Right cardiac atrium (tissue), 5 donors: ENCODE results near the gene NR2F2. TPM values are rescaled to one million over a fixed set of nuclear protein-coding genes. Genes with fewer than 3 reads are reported as not detected.

ENCODE experiments used
- ATAC-seq, 2 donors: fragments of 200-7000 bp; cut with Tn5 transposase; one replicate each; pipeline versions ENCODE4 v1.8.0 to v1.9.1; 2020; ENCODE audit warnings: moderate library complexity in 2 of 2, mild to moderate bottlenecking in 1 of 2
- DNase-seq, 3 donors: peaks; one replicate each; pipeline ENCODE4 v3.0.0-alpha.2; 2020
- H3K27ac ChIP-seq: one replicate; pipeline ENCODE4 v1.5.1; 2013; ENCODE audit warnings: mild to moderate bottlenecking, low read length, control low read depth, moderate library complexity
- H3K27me3 ChIP-seq: one replicate; pipeline ENCODE4 v1.6.1; 2013; ENCODE audit not compliant: control insufficient read depth, insufficient read depth
- H3K4me1 ChIP-seq: one replicate; pipeline ENCODE4 v1.6.1; 2013; ENCODE audit warnings: low read length; ENCODE audit not compliant: control insufficient read depth, insufficient read depth
- H3K4me3 ChIP-seq: one replicate; pipeline ENCODE4 v1.5.1; 2013; ENCODE audit warnings: low read length, control low read depth
- H3K9me3 ChIP-seq: one replicate; pipeline ENCODE4 v1.6.1; 2013; ENCODE audit warnings: low read length; ENCODE audit not compliant: control insufficient read depth
- WGBS: extraction: QIAGEN DNeasy Blood & Tissue Kit; methylation state at CpG from one replicate; pipeline ENCODE4 v1.1.7; 2013; 5-methylcytosine and 5-hydroxymethylcytosine counted together
- intact Hi-C, 4 donors: fragments of 100-400 bp; cut with DNase I; formaldehyde crosslinking; loops; one replicate each; pipeline versions ENCODE4 v1.11.0 to v1.14.0; 2022 to 2023
- polyA plus RNA-seq: library from polyadenylated mRNA; stranded (reverse); fragments of 200-250 nt; gene quantifications from one replicate; pipeline ENCODE4 v1.2.3, GENCODE V29; 2013
- total RNA-seq, 4 donors: library from RNA; stranded (reverse); fragmentation: NEBNext Ultra II Directional; extraction: Animal tissue kit (Norgen Biotek cat#: 25700); gene quantifications; one replicate each; pipeline ENCODE4 v1.2.1, GENCODE V29; 2021
- donor health status: healthy with polysubstance abuse.
- donor health status: DM: no; HTN: yes; CAD: no.
- donor health status: DM: no; HTN: no; CAD: no.
- donor health status: DM: no; HTN: yes; CAD: no; lungs with severe emphysema.
- donor health status: DM: yes; HTN: yes; CAD: no.

The NR2F2 gene
- total and polyA plus RNA-seq, 5 donors: 43.0 to 68.6 (median 52.8) TPM

DNA sequence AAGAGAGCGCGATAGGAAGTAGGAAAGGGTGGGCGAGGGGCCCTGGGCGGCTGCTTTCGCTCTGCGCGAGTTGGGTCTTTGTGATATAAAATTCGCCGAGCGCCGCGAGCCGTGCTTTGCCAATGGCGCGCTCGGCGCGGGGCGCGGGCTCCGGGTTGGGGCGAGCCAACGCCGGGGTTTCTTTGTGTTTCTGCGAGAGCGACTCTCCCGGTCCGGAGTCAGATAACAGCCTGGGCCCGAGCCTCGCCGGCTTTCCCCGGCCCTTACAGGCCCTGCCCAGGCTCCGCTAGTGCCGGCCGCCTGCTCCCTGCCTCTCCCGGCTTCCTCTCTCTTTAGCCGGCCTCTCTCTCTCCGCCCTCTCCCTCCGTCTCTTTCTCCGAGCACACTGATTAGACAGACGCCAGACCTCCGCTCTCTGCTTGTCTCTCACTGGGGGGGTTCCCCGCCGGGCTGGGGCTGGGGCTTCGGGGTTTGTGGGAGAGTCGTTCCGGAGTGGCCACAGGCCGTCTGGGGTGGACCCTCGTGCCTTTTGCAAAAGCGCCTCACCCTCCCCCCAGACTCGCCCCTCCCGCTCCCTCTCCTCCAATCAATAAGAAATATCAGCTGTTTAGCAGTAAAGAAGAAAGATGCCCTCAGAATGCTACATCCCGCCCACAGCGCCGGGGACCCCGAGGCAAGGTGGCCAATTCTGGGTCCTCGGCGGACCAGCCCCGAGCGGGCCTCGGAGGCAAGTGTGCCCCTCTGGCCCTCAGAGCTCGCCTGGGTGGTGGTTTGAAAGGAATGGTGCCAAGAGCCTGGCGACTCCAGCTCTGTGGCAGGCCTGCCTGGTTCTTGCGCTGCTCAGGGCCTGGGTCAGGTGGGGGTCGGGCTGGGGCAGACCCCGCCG, 2.9 kb downstream of the NR2F2 start:
- Histone ChIP-seq H3K4me3 (peak overlapping the region; percentile 96), H3K9me3 (no peaks in the 10 kb centered on the region), H3K27ac (peak overlapping the region; percentile 99), H3K4me1 (no peaks in the 10 kb centered on the region), H3K27me3 (no peaks in the 10 kb centered on the region)
- ATAC-seq (peak in 1 of 2 donors; percentile 1), DNase-seq (peak; percentile 37 to 79 (median 76))
- WGBS: under 1% methylated on average over 67 of the region's 67 CpGs
- intact Hi-C loops: loop anchor here in 1 of 4 donors (10.0 kb wide), 1 partner anchor 859 kb away; no protein-coding TSS in a partner anchor

DNA sequence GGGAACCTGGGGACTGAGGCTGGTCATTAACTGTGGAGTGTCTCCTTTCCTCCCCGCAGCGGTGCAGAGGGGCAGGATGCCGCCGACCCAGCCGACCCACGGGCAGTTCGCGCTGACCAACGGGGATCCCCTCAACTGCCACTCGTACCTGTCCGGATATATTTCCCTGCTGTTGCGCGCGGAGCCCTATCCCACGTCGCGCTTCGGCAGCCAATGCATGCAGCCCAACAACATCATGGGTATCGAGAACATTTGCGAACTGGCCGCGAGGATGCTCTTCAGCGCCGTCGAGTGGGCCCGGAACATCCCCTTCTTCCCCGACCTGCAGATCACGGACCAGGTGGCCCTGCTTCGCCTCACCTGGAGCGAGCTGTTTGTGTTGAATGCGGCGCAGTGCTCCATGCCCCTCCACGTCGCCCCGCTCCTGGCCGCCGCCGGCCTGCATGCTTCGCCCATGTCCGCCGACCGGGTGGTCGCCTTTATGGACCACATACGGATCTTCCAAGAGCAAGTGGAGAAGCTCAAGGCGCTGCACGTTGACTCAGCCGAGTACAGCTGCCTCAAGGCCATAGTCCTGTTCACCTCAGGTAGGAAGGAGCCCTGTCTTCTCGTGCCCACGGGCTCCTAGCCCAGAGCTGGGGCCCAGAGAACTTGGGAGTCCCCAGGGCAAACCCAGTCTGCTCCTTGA, 3.7 kb downstream of the NR2F2 start:
- 5% methylated on average over 49 of the region's 49 CpGs for WGBS
- H3K27ac ChIP-seq: peak overlapping the region; percentile 99
- H3K9me3 ChIP-seq: no peaks in the 10 kb centered on the region
- no peaks in the 10 kb centered on the region for H3K27me3 ChIP-seq
- ATAC-seq (no peak), DNase-seq (peak in 2 of 3 donors; percentile 58 to 59)
- H3K4me1 ChIP-seq: no peaks in the 10 kb centered on the region
- intact Hi-C loops: loop anchor here in 1 of 4 donors (10.0 kb wide), 1 partner anchor 859 kb away; no protein-coding TSS in a partner anchor
- H3K4me3 ChIP-seq: peak overlapping the region; percentile 96

DNA sequence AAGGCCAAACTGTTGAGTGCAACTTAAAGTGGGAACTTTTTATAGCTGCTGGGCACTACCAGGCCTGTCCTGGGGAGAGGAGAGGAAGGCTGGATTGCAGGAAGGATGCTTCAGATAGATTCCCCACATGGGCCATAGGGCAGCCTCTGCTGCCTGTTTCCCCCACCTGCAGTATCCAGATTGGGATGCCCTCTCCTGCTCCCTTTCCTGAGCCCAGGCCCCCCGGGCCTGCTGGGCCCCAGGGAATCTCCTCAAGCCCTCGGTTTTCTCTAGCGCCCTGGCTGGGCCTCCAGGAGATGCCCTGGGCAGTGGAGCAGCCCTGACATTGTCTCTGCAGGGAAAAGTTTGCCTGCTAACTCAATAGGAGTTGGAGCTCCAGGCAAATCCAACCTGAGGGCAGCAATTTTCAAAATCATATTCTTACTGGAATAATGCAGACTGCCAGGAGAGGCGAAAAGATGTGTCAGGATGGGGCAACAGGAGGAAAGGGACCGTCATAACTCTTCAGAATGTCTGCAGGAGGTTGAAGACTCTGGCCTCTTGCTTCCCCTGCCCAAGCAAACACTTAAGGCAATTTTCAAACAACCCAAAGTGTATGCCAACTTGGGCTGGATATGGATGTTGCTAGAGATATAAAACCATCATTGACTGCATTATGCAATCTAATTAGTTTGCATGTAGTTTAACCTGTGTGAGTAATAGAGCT, 4.4 kb downstream of the NR2F2 start:
- H3K4me1 ChIP-seq: no peaks in the 10 kb centered on the region
- H3K27me3 ChIP-seq: no peaks in the 10 kb centered on the region
- peak overlapping the region; percentile 99 for H3K27ac ChIP-seq
- H3K9me3 ChIP-seq: no peaks in the 10 kb centered on the region
- WGBS: 9% methylated on average over 5 of the region's 5 CpGs
- no peak for ATAC-seq
- intact Hi-C loops: loop anchor here in 1 of 4 donors (10.0 kb wide), 1 partner anchor 860 kb away; no protein-coding TSS in a partner anchor
- peak in 1 of 3 donors; percentile 37 for DNase-seq
- H3K4me3 ChIP-seq: peak overlapping the region; percentile 96

DNA sequence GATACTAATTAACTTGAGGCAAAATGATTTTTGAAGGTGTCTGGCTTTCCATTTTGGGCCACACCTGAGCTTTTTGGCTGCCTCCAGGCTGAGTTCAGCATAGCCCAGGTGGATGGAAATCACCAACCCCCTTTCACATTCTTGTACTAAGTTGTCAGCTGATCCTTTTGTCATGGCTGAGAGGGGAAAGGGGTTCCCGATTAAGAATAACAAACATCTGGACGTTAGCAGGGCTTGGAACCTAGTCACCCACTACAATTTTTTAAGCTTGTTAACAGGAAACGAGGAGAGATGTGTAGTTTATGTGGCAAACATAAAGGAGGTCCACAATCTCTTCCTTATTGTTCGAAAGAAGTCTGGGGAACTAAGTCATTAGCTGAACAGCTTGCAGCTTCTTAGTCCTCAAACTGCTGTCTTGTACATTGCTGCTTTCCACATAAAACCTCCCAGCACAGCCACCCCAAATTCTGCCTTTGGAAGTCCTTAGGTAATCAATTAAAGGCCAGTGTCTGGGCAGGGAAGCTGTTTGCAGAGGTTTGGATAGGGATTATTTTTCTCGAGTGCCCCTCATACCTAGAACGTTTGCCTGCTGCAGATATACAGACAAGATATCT, 5.0 kb downstream of the NR2F2 start:
- 2% methylated on average over 6 of the region's 6 CpGs for WGBS
- H3K4me1 ChIP-seq: no peaks in the 10 kb centered on the region
- ATAC-seq (no peak), DNase-seq (no peak)
- no peaks in the 10 kb centered on the region for H3K9me3 ChIP-seq
- intact Hi-C loops: loop anchor here in 1 of 4 donors (10.0 kb wide), 1 partner anchor 861 kb away; no protein-coding TSS in a partner anchor
- no peaks in the 10 kb centered on the region for H3K27me3 ChIP-seq
- H3K27ac ChIP-seq: peak overlapping the region; percentile 99
- H3K4me3 ChIP-seq: peak overlapping the region; percentile 96

DNA sequence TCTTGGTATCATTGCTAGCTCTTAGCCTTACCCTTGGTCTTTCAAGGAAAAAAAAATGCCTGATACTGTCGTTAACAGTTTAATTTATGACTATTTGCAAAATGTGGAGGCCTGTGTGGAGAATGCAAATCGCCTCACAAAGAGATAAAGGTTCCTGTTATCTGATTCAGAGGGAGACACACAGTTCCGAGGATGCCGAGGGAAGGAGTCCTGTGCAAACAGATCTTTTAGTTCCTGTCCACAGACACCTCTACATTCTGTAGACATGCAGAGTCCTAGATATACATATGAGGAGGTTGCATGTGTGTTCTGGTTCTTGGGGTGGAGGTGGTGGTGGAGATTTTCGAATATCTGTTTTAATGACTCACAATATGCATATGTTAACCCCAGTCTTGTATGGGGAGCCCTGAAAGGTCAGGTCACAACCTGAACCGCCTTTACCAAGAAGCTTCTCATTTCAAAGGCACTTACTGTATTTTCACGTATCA, 5.7 kb downstream of the NR2F2 start:
- 2% methylated on average over 7 of the region's 7 CpGs for WGBS
- DNase-seq: no peak
- Histone ChIP-seq H3K4me3 (peak overlapping the region; percentile 96), H3K27ac (peak overlapping the region; percentile 99), H3K9me3 (no peaks in the 10 kb centered on the region), H3K27me3 (no peaks in the 10 kb centered on the region), H3K4me1 (no peaks in the 10 kb centered on the region)
- ATAC-seq: no peak
- intact Hi-C loops: loop anchor here in 1 of 4 donors (10.0 kb wide), 1 partner anchor 861 kb away; no protein-coding TSS in a partner anchor

DNA sequence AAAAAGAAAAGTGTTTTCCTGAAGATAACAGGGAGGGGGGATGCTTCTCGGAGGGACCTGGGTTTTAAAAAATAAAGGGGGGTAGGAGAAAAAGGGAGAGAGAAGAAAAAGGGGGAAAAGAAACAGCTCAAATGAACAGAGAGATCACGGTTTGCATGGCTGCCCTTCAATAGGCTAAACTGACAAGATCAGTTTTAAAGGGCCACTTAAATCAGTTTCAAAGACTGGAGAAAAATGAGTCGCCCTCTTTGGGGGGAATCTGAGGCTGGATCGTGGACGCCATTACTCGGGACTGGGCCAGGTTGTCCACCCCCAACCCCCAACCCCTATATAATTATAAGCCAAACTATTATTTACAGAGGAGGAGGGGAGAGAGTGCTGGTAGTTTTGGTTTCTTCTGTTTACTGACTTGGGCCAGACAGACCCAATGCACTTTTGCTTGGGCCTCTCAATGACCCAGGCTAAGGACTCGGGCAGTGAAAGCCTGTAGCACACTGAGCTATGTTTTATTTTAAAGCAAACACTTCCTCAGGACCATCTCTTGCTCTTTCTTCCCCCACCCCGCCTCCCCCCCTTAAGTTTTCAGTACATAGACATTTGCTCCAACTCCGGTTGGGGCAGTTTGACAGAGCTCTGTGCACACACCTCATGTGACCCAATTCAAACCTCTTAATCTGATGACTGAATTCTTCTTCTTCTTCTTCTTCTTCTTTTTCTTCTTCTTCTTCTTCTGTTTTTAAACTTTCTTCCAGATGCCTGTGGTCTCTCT, 6.3 kb downstream of the NR2F2 start:
- Histone ChIP-seq H3K27ac (peak overlapping the region; percentile 99), H3K27me3 (no peaks in the 10 kb centered on the region), H3K9me3 (no peaks in the 10 kb centered on the region), H3K4me1 (no peaks in the 10 kb centered on the region), H3K4me3 (peak overlapping the region; percentile 96)
- WGBS: 2% methylated on average over 9 of the region's 9 CpGs
- DNase-seq (no peak), ATAC-seq (no peak)
- intact Hi-C loops: loop anchor here in 1 of 4 donors (10.0 kb wide), 1 partner anchor 862 kb away; no protein-coding TSS in a partner anchor

DNA sequence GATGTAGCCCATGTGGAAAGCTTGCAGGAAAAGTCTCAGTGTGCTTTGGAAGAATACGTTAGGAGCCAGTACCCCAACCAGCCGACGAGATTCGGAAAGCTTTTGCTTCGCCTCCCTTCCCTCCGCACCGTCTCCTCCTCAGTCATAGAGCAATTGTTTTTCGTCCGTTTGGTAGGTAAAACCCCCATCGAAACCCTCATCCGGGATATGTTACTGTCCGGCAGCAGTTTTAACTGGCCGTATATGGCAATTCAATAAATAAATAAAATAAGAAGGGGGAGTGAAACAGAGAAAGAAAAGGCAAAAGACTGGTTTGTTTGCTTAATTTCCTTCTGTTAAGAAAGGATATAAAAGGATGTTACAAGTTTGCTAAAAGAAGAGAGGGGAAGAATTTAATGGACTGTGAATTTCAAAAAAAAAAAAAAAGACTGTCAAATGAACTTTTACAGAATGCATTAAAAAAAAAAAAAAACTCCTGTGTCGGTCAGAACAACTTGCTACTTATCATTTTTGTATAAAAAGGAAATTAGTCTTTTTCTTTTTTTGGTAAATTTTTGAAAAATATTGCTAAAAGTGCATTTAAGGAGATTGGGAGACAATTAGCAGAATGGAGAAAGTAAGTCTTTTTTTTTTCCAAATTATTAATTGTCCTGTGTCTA, 7.0 kb downstream of the NR2F2 start:
- Histone ChIP-seq H3K9me3 (no peaks in the 10 kb centered on the region), H3K4me3 (peak overlapping the region; percentile 96), H3K4me1 (no peaks in the 10 kb centered on the region), H3K27ac (peak overlapping the region; percentile 99), H3K27me3 (no peaks in the 10 kb centered on the region)
- WGBS: 1% methylated on average over 14 of the region's 14 CpGs
- intact Hi-C loops: loop anchor here in 1 of 4 donors (10.0 kb wide), 1 partner anchor 863 kb away; no protein-coding TSS in a partner anchor
- ATAC-seq: no peak
- no peak for DNase-seq

DNA sequence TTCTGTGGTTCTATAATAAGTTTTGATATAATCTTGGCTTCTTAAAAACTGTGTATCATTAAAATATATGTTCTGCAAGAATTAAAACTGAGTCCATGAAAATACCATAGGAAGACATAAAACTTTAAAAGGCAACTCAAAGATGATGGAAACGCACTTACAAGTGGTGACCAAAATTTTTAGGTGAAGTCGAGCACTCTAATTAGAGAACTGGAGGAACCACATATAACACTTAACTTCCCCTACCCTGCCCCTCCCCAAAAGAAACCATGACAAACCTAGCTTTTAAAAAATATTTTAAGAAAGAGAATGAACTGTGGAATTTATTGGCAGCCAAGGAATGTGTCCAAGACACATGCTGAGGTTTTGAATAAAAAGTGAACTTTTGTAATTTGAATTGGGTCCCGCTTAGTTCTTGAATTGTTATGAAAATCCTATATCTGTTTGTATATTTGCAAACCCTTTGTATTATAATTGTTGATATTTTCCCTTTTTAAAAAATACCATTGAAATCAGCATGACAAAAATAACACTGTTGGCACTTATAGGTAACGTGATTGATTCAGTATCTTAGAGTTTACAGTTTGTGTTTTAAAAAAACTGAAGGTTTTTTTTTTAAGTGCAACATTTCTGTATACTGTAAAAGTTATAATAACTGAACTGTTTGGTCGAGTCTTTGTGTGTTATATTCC, 7.7 kb downstream of the NR2F2 start:
- no peaks in the 10 kb centered on the region for H3K9me3 ChIP-seq
- intact Hi-C loops: loop anchor here in 1 of 4 donors (10.0 kb wide), 1 partner anchor 863 kb away; no protein-coding TSS in a partner anchor
- 9% methylated on average over 5 of the region's 5 CpGs for WGBS
- no peaks in the 10 kb centered on the region for H3K27me3 ChIP-seq
- DNase-seq (no peak), ATAC-seq (no peak)
- peak overlapping the region; percentile 96 for H3K4me3 ChIP-seq
- H3K4me1 ChIP-seq: no peaks in the 10 kb centered on the region
- H3K27ac ChIP-seq: no peak overlapping the region
